HFFc6 (cell line): Measurements from ENCODE around the gene VCPKMT. TPM values are rescaled to one million over a fixed set of nuclear protein-coding genes. Genes with fewer than 3 reads are reported as not detected.
"Not testable (repeated sequence)": the region's sequence is repeated elsewhere in the genome, so short reads cannot be mapped to it uniquely, and the experiment has no call there.

Source experiments
- DNase-seq: peaks from one replicate; pipeline ENCODE4 v3.0.0-alpha.2; 2018
- H3K27ac Mint-ChIP-seq: 2 replicates; pipeline ENCODE4 v1.8.0; 2020; ENCODE audit warnings: mild to moderate bottlenecking, mixed read lengths
- H3K27me3 Mint-ChIP-seq: 2 replicates; pipeline ENCODE4 v1.8.0; 2021; ENCODE audit warnings: mild to moderate bottlenecking, moderate library complexity, mixed read lengths; ENCODE audit not compliant: insufficient read depth
- H3K36me3 Mint-ChIP-seq: 2 replicates; pipeline ENCODE4 v1.8.0; 2021; ENCODE audit warnings: low read depth, mixed read lengths
- H3K4me1 Mint-ChIP-seq: 2 replicates; pipeline ENCODE4 v1.8.0; 2020; ENCODE audit warnings: low read depth, mixed read lengths
- H3K4me3 Mint-ChIP-seq: 2 replicates; pipeline ENCODE4 v1.8.0; 2020; ENCODE audit warnings: mild to moderate bottlenecking, moderate library complexity, mixed read lengths
- H3K9me3 Mint-ChIP-seq: 2 replicates; pipeline ENCODE4 v1.8.0; 2020; ENCODE audit warnings: mild to moderate bottlenecking, mixed read lengths
- total RNA-seq, 6 experiments: library from RNA; stranded (reverse); fragmentation: NEBNext Ultra II Directional; extraction: Animal tissue kit (Norgen Biotek cat#: 25700); gene quantifications; 2 replicates in 1 of 6; 3 replicates in 5 of 6; pipeline ENCODE4 v1.2.3, GENCODE V29; 2021
- TF ChIP-seq, protein P1 (sequence below): fragments of 200-600 bp; sonication (generic); IDR thresholded peaks from 2 replicates; pipeline ENCODE4 v1.5.0; 2021; ENCODE audit warnings: antibody characterized with exemption, mild to moderate bottlenecking

The VCPKMT gene
- total RNA-seq, 6 experiments from 2014 or later, result 4.6 to 6.2 (median 5.4) TPM

DNA sequence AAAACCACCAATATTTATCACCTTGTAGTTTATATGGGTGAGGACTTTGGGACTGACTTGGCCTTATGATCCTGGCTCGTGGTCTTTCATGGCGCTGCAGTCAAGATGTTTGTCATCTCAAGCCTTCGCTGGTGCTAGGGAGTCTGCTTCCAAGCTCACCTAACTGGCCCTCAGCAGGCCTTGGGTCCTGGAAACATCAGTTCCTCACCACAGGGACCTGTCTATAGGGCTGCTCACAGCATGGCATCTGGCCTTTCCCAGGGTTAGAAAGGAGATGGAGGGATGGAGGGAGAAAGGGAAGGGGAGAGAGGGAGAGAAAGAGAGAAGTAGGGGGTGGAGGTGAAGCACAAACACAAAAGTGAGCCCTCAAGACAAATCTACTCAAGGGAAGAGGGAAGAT is 31.7 kb downstream of the VCPKMT start:
- H3K4me3 Mint-ChIP-seq, result no peak overlapping the region
- H3K4me1 Mint-ChIP-seq, result peaks cover 30% of the 10 kb centered on the region
- TF ChIP-seq, protein P1, sequence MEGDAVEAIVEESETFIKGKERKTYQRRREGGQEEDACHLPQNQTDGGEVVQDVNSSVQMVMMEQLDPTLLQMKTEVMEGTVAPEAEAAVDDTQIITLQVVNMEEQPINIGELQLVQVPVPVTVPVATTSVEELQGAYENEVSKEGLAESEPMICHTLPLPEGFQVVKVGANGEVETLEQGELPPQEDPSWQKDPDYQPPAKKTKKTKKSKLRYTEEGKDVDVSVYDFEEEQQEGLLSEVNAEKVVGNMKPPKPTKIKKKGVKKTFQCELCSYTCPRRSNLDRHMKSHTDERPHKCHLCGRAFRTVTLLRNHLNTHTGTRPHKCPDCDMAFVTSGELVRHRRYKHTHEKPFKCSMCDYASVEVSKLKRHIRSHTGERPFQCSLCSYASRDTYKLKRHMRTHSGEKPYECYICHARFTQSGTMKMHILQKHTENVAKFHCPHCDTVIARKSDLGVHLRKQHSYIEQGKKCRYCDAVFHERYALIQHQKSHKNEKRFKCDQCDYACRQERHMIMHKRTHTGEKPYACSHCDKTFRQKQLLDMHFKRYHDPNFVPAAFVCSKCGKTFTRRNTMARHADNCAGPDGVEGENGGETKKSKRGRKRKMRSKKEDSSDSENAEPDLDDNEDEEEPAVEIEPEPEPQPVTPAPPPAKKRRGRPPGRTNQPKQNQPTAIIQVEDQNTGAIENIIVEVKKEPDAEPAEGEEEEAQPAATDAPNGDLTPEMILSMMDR, result no peak
- H3K27me3 Mint-ChIP-seq, result peaks cover 2% of the 10 kb centered on the region; the same call in 1 of the 2 replicates
- DNase-seq, result no peak
- H3K36me3 Mint-ChIP-seq, result no peaks in the 10 kb centered on the region; the same call in 1 of the 2 replicates
- H3K9me3 Mint-ChIP-seq, result no peaks in the 10 kb centered on the region
- H3K27ac Mint-ChIP-seq, result no peak overlapping the region

DNA sequence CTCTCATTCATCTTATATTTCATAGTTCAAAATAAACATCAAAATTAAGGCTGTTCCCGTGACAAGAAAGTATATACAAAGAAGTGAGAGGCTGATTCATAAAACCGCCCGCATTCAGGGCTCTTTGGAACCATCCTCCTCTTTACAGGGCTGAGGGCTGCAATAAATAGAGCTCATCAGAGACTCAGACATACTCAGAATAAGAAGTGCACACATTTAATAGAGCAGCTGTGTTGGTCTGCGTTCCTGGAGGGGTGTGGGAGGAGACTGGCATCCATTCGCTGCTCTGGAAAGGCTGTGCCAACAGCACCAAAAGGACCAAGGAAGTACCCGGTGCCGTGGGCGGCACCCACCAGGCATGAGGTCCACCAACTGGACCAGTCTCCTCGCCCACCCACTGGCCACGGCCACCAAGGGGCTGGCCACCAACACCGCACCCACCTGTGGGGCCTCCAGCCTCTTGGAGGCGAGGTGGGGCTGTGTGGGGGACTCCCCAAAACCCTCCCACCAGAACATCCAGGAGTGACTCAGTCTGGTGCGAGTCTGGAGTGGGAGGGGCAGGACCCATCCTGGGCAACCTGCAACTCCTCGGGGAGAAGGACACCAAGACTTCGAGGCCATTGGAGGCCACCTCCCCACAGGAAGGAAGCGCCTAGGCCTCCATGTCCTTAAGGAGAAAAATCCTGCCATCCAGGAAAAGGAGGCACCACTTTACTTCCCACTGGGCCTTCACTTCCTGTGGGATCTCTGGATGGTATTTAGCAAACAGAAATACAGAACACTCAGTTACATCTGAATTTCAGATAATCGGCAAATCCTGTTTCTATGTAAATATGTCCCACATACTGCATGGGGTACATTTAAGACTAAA is 32.7 kb downstream of the VCPKMT start:
- Mint-ChIP-seq H3K9me3 (no peaks in the 10 kb centered on the region), H3K4me1 (peaks cover 30% of the 10 kb centered on the region), H3K27me3 (peaks cover 2% of the 10 kb centered on the region; the same call in 1 of the 2 replicates), H3K27ac (no peak overlapping the region), H3K36me3 (no peaks in the 10 kb centered on the region; the same call in 1 of the 2 replicates), H3K4me3 (no peak overlapping the region)
- TF ChIP-seq, protein P1, result no peak
- no peak for DNase-seq

DNA sequence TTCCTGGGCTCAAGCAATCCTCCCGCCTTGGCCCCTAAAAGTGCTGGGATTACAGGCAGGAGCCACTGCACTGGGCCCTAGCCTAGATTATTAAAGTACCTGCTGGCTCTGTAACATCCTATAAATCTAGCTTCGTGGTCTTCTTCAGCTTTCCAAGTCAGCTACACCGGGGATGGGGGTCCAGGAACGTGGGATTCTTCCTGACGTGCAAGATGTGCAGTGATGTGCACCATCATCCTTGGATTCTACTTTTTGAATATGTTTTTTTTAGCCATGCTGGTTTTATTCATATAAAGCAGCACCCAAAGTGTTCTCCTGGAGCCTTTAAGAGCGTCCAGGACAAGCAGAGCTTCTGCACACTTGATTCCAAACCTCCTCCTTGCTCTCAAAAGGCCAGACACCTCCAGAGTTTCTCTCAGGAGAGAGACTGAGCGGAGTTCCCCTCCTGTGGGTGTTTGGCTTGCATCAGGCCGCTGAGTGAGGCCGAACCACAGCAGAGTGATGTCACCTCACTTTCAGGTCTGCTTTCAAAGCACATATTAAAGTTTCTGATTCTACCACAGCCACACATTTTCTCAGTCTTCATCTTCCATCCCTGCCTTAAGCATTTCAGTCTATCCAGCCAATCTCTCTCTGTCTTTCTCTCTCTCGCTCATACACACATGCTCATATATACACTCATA is 33.4 kb downstream of the VCPKMT start:
- DNase-seq, result no peak
- Mint-ChIP-seq H3K9me3 (no peaks in the 10 kb centered on the region), H3K36me3 (no peaks in the 10 kb centered on the region), H3K27me3 (peaks cover 2% of the 10 kb centered on the region; the same call in 1 of the 2 replicates), H3K4me3 (no peak overlapping the region), H3K4me1 (peaks cover 30% of the 10 kb centered on the region), H3K27ac (no peak overlapping the region)
- TF ChIP-seq, protein P1, result no peak

DNA sequence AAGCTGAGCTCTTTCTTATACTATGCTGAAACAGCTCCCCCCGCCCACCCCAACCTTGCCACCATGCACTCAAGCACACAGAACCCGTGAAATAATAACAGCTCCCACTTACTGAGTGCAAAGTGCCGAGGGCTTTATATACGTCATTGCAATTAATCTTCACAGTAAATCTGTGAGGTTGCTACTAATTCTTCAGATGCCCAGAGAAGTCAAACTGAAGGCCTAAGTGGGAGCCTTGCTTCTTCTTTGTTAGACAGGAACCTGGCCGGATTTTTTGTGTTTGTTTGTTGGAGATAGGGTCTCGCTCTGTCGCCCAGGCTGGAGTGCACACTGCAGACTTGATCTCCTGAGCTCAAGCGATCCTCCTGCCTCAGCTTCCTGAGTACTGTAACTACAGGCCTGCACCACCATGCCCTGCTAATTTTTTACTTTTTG is 34.0 kb downstream of the VCPKMT start:
- Mint-ChIP-seq H3K4me3 (no peak overlapping the region), H3K27ac (no peak overlapping the region), H3K9me3 (no peaks in the 10 kb centered on the region), H3K27me3 (peaks cover 2% of the 10 kb centered on the region; the same call in 1 of the 2 replicates), H3K36me3 (no peaks in the 10 kb centered on the region), H3K4me1 (peaks cover 30% of the 10 kb centered on the region)
- TF ChIP-seq, protein P1, result no peak
- no peak for DNase-seq

DNA sequence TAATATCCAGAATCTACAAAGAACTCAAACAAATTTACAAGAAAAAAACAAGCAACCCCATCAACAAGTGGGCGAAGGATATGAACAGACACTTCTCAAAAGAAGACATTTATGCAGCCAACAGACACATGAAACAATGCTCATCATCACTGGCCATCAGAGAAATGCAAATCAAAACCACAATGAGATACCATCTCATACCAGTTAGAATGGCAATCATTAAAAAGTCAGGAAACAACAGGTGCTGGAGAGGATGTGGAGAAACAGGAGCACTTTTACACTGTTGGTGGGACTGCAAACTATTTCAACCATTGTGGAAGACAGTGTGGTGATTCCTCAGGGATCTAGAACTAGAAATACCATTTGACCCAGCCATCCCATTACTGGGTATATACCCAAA is 37.3 kb downstream of the VCPKMT start:
- not testable (repeated sequence) for H3K27me3 Mint-ChIP-seq, H3K36me3 Mint-ChIP-seq, DNase-seq, H3K27ac Mint-ChIP-seq, H3K9me3 Mint-ChIP-seq, H3K4me3 Mint-ChIP-seq
- peaks cover 13% of the 10 kb centered on the region; the same call in 1 of the 2 replicates for H3K4me1 Mint-ChIP-seq

DNA sequence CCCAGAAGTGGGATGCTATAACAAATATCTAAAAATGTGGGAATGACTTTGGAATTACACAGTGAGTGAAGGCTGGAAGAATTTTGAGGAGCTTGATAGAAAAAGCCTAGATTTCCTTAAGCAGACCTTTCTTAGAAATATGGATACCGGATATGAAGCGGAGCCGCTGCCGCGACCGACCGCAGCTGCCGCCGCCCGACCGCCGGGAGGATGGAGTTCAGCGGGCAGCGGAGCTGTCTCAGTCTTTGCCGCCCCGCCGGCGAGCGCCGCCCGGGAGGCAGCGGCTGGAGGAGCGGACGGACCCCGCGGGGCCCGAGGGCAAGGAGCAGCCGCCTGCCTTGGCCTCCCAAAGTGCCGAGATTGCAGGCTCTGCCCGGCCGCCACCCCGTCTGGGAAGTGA is 42.7 kb downstream of the VCPKMT start:
- not testable (repeated sequence) for H3K9me3 Mint-ChIP-seq, H3K36me3 Mint-ChIP-seq, DNase-seq, H3K4me1 Mint-ChIP-seq, H3K27ac Mint-ChIP-seq, H3K27me3 Mint-ChIP-seq, H3K4me3 Mint-ChIP-seq
